ENCODE results near the gene ARNT2.

The ARNT2 gene

GRCh38 chr15:80588801-80589200, 184.6 kb downstream of the ARNT2 start:
- no peak overlapping the region for H3K4me3 Mint-ChIP-seq
- DNase-seq (ENCODE audit: low spot score in 2 of 2) (no peak), ATAC-seq (replicated peaks; ENCODE audit: extremely low read depth, poor library complexity, severe bottlenecking) (no peak)
- H3K36me3 Mint-ChIP-seq (ENCODE audit: insufficient read depth), result no peaks in the 10 kb centered on the region
- H3K27me3 Mint-ChIP-seq, result no peaks in the 10 kb centered on the region
- H3K27ac Mint-ChIP-seq (ENCODE audit: low read depth), result no peak overlapping the region
- no peaks in the 10 kb centered on the region for H3K4me1 Mint-ChIP-seq
- H3K9me3 Mint-ChIP-seq, result no peaks in the 10 kb centered on the region

GRCh38 chr15:80590761-80591355, 186.7 kb downstream of the ARNT2 start:
- Mint-ChIP-seq H3K36me3 (ENCODE audit: insufficient read depth) (no peaks in the 10 kb centered on the region), H3K27me3 (no peaks in the 10 kb centered on the region), H3K9me3 (no peaks in the 10 kb centered on the region), H3K4me3 (no peak overlapping the region), H3K27ac (ENCODE audit: low read depth) (no peak overlapping the region), H3K4me1 (no peaks in the 10 kb centered on the region)
- DNase-seq (ENCODE audit: low spot score in 2 of 2), result no peak
- no peak for ATAC-seq (replicated peaks; ENCODE audit: extremely low read depth, poor library complexity, severe bottlenecking)

- ATAC-seq (replicated peaks; ENCODE audit: extremely low read depth, poor library complexity, severe bottlenecking) (no peak), DNase-seq (ENCODE audit: low spot score in 2 of 2) (no peak)
- Mint-ChIP-seq H3K27me3 (no peaks in the 10 kb centered on the region), H3K4me1 (no peaks in the 10 kb centered on the region), H3K36me3 (ENCODE audit: insufficient read depth) (no peaks in the 10 kb centered on the region), H3K27ac (ENCODE audit: low read depth) (no peak overlapping the region), H3K4me3 (no peak overlapping the region), H3K9me3 (no peaks in the 10 kb centered on the region)
Observed at GRCh38 chr15:80591471-80591870, 187.3 kb downstream of the ARNT2 start.

GRCh38 chr15:80591938-80592825, 188.0 kb downstream of the ARNT2 start:
- H3K4me1 Mint-ChIP-seq, result no peaks in the 10 kb centered on the region
- no peak overlapping the region for H3K27ac Mint-ChIP-seq (ENCODE audit: low read depth)
- H3K4me3 Mint-ChIP-seq, result no peak overlapping the region
- no peaks in the 10 kb centered on the region for H3K9me3 Mint-ChIP-seq
- no peak for ATAC-seq (replicated peaks; ENCODE audit: extremely low read depth, poor library complexity, severe bottlenecking)
- no peaks in the 10 kb centered on the region for H3K36me3 Mint-ChIP-seq (ENCODE audit: insufficient read depth)
- DNase-seq (ENCODE audit: low spot score in 2 of 2), result no peak
- no peaks in the 10 kb centered on the region for H3K27me3 Mint-ChIP-seq

GRCh38 chr15:80593486-80594030, 189.4 kb downstream of the ARNT2 start:
- ATAC-seq (replicated peaks; ENCODE audit: extremely low read depth, poor library complexity, severe bottlenecking) (no peak), DNase-seq (ENCODE audit: low spot score in 2 of 2) (no peak)
- Mint-ChIP-seq H3K4me1 (no peaks in the 10 kb centered on the region), H3K9me3 (no peaks in the 10 kb centered on the region), H3K4me3 (no peak overlapping the region), H3K27me3 (peaks cover 2% of the 10 kb centered on the region), H3K27ac (ENCODE audit: low read depth) (no peak overlapping the region), H3K36me3 (ENCODE audit: insufficient read depth) (no peaks in the 10 kb centered on the region)

GRCh38 chr15:80594091-80594889, 190.1 kb downstream of the ARNT2 start:
- H3K4me3 Mint-ChIP-seq, result no peak overlapping the region
- no peaks in the 10 kb centered on the region for H3K4me1 Mint-ChIP-seq
- peaks cover 9% of the 10 kb centered on the region for H3K27me3 Mint-ChIP-seq

GRCh38 chr15:80595396-80595795, 191.2 kb downstream of the ARNT2 start:
- Mint-ChIP-seq H3K4me1 (no peaks in the 10 kb centered on the region), H3K27ac (ENCODE audit: low read depth) (no peak overlapping the region), H3K9me3 (no peaks in the 10 kb centered on the region), H3K36me3 (ENCODE audit: insufficient read depth) (no peaks in the 10 kb centered on the region), H3K4me3 (no peak overlapping the region), H3K27me3 (peaks cover 20% of the 10 kb centered on the region)
- DNase-seq (ENCODE audit: low spot score in 2 of 2), result no peak
- no peak for ATAC-seq (replicated peaks; ENCODE audit: extremely low read depth, poor library complexity, severe bottlenecking)

More at GRCh38 chr15:80594091-80594889, 190.1 kb downstream of the ARNT2 start:
- no peaks in the 10 kb centered on the region for H3K9me3 Mint-ChIP-seq
- ATAC-seq (replicated peaks; ENCODE audit: extremely low read depth, poor library complexity, severe bottlenecking), result no peak
- no peak overlapping the region for H3K27ac Mint-ChIP-seq (ENCODE audit: low read depth)
- no peak for DNase-seq (ENCODE audit: low spot score in 2 of 2)
- no peaks in the 10 kb centered on the region for H3K36me3 Mint-ChIP-seq (ENCODE audit: insufficient read depth)

GRCh38 chr15:80596521-80596976, 192.4 kb downstream of the ARNT2 start:
- ATAC-seq (replicated peaks; ENCODE audit: extremely low read depth, poor library complexity, severe bottlenecking), result no peak
- Mint-ChIP-seq H3K4me1 (no peaks in the 10 kb centered on the region), H3K27ac (ENCODE audit: low read depth) (no peak overlapping the region), H3K4me3 (no peak overlapping the region), H3K27me3 (peaks cover 32% of the 10 kb centered on the region), H3K36me3 (ENCODE audit: insufficient read depth) (no peaks in the 10 kb centered on the region), H3K9me3 (no peaks in the 10 kb centered on the region)
- no peak for DNase-seq (ENCODE audit: low spot score in 2 of 2)

- DNase-seq (ENCODE audit: low spot score in 2 of 2), result no peak
- Mint-ChIP-seq H3K4me3 (no peak overlapping the region), H3K4me1 (no peaks in the 10 kb centered on the region), H3K9me3 (no peaks in the 10 kb centered on the region), H3K27ac (ENCODE audit: low read depth) (no peak overlapping the region), H3K36me3 (ENCODE audit: insufficient read depth) (no peaks in the 10 kb centered on the region), H3K27me3 (peaks cover 34% of the 10 kb centered on the region)
- no peak for ATAC-seq (replicated peaks; ENCODE audit: extremely low read depth, poor library complexity, severe bottlenecking)
Observed at GRCh38 chr15:80597076-80597475, 192.9 kb downstream of the ARNT2 start.

- no peaks in the 10 kb centered on the region for H3K36me3 Mint-ChIP-seq (ENCODE audit: insufficient read depth)
- H3K27ac Mint-ChIP-seq (ENCODE audit: low read depth), result no peak overlapping the region
- H3K9me3 Mint-ChIP-seq, result no peaks in the 10 kb centered on the region
- ATAC-seq (replicated peaks; ENCODE audit: extremely low read depth, poor library complexity, severe bottlenecking) (no peak), DNase-seq (ENCODE audit: low spot score in 2 of 2) (no peak)
- no peaks in the 10 kb centered on the region for H3K4me1 Mint-ChIP-seq
- H3K4me3 Mint-ChIP-seq, result no peak overlapping the region
- peaks cover 34% of the 10 kb centered on the region for H3K27me3 Mint-ChIP-seq
Observed at GRCh38 chr15:80599359-80599758, 195.2 kb downstream of the ARNT2 start.

- no peaks in the 10 kb centered on the region for H3K36me3 Mint-ChIP-seq (ENCODE audit: insufficient read depth)
- DNase-seq (ENCODE audit: low spot score in 2 of 2), result no peak
- H3K27ac Mint-ChIP-seq (ENCODE audit: low read depth), result no peak overlapping the region
- no peak overlapping the region for H3K4me3 Mint-ChIP-seq
- ATAC-seq (replicated peaks; ENCODE audit: extremely low read depth, poor library complexity, severe bottlenecking), result no peak
- peaks cover 45% of the 10 kb centered on the region for H3K27me3 Mint-ChIP-seq
- H3K9me3 Mint-ChIP-seq, result no peaks in the 10 kb centered on the region
- no peaks in the 10 kb centered on the region for H3K4me1 Mint-ChIP-seq
Observed at GRCh38 chr15:80600626-80601025, 196.4 kb downstream of the ARNT2 start.

- Mint-ChIP-seq H3K9me3 (no peaks in the 10 kb centered on the region), H3K4me3 (no peak overlapping the region), H3K27ac (ENCODE audit: low read depth) (no peak overlapping the region), H3K36me3 (ENCODE audit: insufficient read depth) (no peaks in the 10 kb centered on the region), H3K4me1 (no peaks in the 10 kb centered on the region), H3K27me3 (peaks cover 51% of the 10 kb centered on the region)
- no peak for DNase-seq (ENCODE audit: low spot score in 2 of 2)
- ATAC-seq (replicated peaks; ENCODE audit: extremely low read depth, poor library complexity, severe bottlenecking), result no peak
Observed at GRCh38 chr15:80601256-80601655, 197.1 kb downstream of the ARNT2 start.
